ENCODE data around the gene APOM.

DNA sequence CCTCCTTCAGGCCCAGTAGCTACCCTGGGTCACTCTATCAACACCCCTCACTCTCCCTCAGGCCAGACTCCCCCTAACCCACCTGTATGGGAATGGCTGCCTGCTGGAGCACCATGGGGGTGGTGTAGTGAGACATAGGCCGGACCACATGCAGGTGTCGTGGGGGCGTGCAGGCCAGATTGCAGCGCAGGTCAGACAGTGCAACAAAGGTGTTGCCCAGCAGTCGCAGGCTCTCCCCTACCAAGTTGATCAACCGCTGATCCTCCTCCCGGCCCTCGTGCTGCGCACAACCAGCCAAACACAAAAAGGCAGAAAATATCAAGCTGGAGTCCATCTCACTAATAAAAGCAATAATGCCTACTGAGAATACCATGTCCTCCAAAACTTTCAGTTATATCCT lies 10.4 kb upstream of the APOM start:
- no peak for TF ChIP-seq EZH2 (IDR thresholded peaks at IDR 0.05; ENCODE audit: borderline replicate concordance, low read length)
- TF ChIP-seq, protein P1, sequence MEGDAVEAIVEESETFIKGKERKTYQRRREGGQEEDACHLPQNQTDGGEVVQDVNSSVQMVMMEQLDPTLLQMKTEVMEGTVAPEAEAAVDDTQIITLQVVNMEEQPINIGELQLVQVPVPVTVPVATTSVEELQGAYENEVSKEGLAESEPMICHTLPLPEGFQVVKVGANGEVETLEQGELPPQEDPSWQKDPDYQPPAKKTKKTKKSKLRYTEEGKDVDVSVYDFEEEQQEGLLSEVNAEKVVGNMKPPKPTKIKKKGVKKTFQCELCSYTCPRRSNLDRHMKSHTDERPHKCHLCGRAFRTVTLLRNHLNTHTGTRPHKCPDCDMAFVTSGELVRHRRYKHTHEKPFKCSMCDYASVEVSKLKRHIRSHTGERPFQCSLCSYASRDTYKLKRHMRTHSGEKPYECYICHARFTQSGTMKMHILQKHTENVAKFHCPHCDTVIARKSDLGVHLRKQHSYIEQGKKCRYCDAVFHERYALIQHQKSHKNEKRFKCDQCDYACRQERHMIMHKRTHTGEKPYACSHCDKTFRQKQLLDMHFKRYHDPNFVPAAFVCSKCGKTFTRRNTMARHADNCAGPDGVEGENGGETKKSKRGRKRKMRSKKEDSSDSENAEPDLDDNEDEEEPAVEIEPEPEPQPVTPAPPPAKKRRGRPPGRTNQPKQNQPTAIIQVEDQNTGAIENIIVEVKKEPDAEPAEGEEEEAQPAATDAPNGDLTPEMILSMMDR (conservative IDR thresholded peaks at IDR 0.05 in 1 of 2, IDR thresholded peaks at IDR 0.05 in 1 of 2; ENCODE audit: extremely low read depth in 1 of 2, insufficient read depth in 1 of 2, low read depth in 1 of 2, low read length in 2 of 2): no peak

All from mammary epithelial cell (primary cell).